Right lobe of liver (tissue), 6 donors: ENCODE measurements around the gene DUOXA2. TPM values are rescaled to one million over a fixed set of nuclear protein-coding genes. Genes with fewer than 3 reads are reported as not detected.

Experiments
- ATAC-seq, 4 donors: fragments of 200-7000 bp; cut with Tn5 transposase; one replicate each; pipeline ENCODE4 v1.9.1; 2020; ENCODE audit warnings: mild to moderate bottlenecking in 4 of 4, moderate library complexity in 4 of 4
- DNase-seq, 3 donors: peaks; one replicate each; pipeline ENCODE4 v3.0.0-alpha.2; 2020
- H3K27ac ChIP-seq, 3 donors: fragments of 200-600 bp; one replicate each; pipeline ENCODE4 v1.8.0; 2022
- H3K27me3 ChIP-seq, 2 donors: fragments of 200-600 bp; one replicate each; pipeline ENCODE4 v1.8.0; 2022
- H3K36me3 ChIP-seq, 4 donors: fragments of 200-600 bp; sonication (generic) in 1 of 4; one replicate each; pipeline versions ENCODE4 v1.5.1 to v1.8.0; 2017 to 2022; ENCODE audit warnings: control low read depth in 1 of 4
- H3K4me1 ChIP-seq, 4 donors: fragments of 200-600 bp; sonication (generic) in 1 of 4; one replicate each; pipeline versions ENCODE4 v1.5.1 to v1.8.0; 2017 to 2022; ENCODE audit warnings: control low read depth in 1 of 4
- H3K4me3 ChIP-seq, 3 donors: fragments of 200-600 bp; one replicate each; pipeline ENCODE4 v1.8.0; 2022
- H3K9me3 ChIP-seq, 4 donors: fragments of 200-600 bp; sonication (generic) in 1 of 4; one replicate each; pipeline versions ENCODE4 v1.5.1 to v1.8.0; 2017 to 2022; ENCODE audit warnings: control low read depth in 1 of 4
- POLR2A ChIP-seq: fragments of 450-650 bp; IDR thresholded peaks from one replicate; pipeline ENCODE4 v1.6.1; 2017; ENCODE audit warnings: antibody characterized with exemption, mild to moderate bottlenecking
- WGBS: methylation state at CpG from one replicate; pipeline ENCODE4 v1.1.6; 2018; ENCODE audit warnings: low coverage, low lambda C conversion rate; ENCODE audit not compliant: insufficient coverage; ENCODE audit errors: missing lambda C conversion rate; 5-methylcytosine and 5-hydroxymethylcytosine counted together
- intact Hi-C, 2 donors: fragments of 100-400 bp; cut with DNase I; formaldehyde crosslinking; loops; one replicate each; pipeline versions ENCODE4 v1.11.2 to v1.14.1; 2022
- total RNA-seq, 6 experiments: library from RNA; depleted of rRNA in 2 of 6; stranded (reverse); fragments of >200 nt in 2 of 6; fragmentation: NEBNext Ultra II Directional in 3 of 6; extraction: Animal tissue kit (Norgen Biotek cat#: 25700) in 3 of 6; gene quantifications; one replicate each; pipeline versions ENCODE4 v1.1.0 to v1.2.4, GENCODE V29; 2016 to 2023
- TF ChIP-seq, protein P1 (sequence below), 4 donors: fragments of 200-600 bp in 3 of 4; fragments of 450-650 bp in 1 of 4; IDR thresholded peaks; one replicate each; pipeline versions ENCODE4 v1.5.1 to v1.8.0; 2016 to 2022; ENCODE audit warnings: antibody characterized with exemption in 4 of 4, mild to moderate bottlenecking in 2 of 4
- donor health status: DM: no; HTN: yes; CAD: no.
- donor health status: DM: no; HTN: no; CAD: no.
- donor health status: DM: no; HTN: no; CAD: no.
- donor health status: DM: no; HTN: yes; CAD: no.
- donor health status: DM: no; HTN: yes; CAD: no.

DUOXA2 gene
- total RNA-seq, 6 experiments from 2014 or later: 1.4 TPM; not detected in 5

DNA sequence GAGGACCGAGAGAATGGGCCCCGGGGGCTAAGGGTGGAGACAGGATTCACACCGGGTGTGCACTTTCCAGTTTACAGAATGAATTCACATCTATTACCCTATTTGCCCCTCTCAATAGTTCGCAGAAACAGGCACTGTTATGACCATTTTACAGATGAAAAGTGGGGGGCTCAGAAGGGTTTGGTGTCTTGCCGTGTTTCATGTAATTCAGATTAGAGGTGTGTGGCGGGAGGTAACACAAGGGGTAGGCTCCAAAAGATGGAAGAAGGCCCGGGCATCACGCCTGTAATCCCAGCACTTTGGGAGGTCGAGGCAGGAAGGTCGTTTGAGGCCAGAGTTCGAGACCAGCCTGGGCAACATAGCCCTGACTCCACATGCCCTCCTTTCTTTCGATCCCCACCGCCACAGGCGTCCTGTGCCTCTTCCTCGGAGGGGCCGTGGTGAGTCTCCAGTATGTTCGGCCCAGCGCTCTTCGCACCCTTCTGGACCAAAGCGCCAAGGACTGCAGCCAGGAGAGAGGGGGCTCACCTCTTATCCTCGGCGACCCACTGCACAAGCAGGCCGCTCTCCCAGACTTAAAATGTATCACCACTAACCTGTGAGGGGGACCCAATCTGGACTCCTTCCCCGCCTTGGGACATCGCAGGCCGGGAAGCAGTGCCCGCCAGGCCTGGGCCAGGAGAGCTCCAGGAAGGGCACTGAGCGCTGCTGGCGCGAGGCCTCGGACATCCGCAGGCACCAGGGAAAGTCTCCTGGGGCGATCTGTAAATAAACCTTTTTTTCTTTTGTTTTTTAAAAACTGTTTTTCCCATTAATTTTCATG is 3.4 kb downstream of the DUOXA2 start:
- ATAC-seq (peak; percentile 19 to 41 (median 34)), DNase-seq (peak in 1 of 3 donors; percentile 42)
- Histone ChIP-seq H3K27me3 (peaks cover 4 to 8% of the 10 kb centered on the region in 2 donors), H3K9me3 (no peaks in the 10 kb centered on the region), H3K27ac (no peak overlapping the region), H3K36me3 (no peaks in the 10 kb centered on the region), H3K4me3 (peak overlapping the region in 2 of 3 donors; percentile 16 to 24), H3K4me1 (peaks cover 0 to 13% (median 2%) of the 10 kb centered on the region in 4 donors)
- 16% methylated on average over 16 of the region's 33 CpGs for WGBS
- TF ChIP-seq, protein P1, sequence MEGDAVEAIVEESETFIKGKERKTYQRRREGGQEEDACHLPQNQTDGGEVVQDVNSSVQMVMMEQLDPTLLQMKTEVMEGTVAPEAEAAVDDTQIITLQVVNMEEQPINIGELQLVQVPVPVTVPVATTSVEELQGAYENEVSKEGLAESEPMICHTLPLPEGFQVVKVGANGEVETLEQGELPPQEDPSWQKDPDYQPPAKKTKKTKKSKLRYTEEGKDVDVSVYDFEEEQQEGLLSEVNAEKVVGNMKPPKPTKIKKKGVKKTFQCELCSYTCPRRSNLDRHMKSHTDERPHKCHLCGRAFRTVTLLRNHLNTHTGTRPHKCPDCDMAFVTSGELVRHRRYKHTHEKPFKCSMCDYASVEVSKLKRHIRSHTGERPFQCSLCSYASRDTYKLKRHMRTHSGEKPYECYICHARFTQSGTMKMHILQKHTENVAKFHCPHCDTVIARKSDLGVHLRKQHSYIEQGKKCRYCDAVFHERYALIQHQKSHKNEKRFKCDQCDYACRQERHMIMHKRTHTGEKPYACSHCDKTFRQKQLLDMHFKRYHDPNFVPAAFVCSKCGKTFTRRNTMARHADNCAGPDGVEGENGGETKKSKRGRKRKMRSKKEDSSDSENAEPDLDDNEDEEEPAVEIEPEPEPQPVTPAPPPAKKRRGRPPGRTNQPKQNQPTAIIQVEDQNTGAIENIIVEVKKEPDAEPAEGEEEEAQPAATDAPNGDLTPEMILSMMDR (IDR thresholded peaks at IDR 0.05): no peak
- TF ChIP-seq POLR2A: no peak
- intact Hi-C loops: loop anchor here (5.0 to 10.0 kb wide), 2 partner anchors 150 to 153 kb away; no protein-coding TSS in a partner anchor

DNA sequence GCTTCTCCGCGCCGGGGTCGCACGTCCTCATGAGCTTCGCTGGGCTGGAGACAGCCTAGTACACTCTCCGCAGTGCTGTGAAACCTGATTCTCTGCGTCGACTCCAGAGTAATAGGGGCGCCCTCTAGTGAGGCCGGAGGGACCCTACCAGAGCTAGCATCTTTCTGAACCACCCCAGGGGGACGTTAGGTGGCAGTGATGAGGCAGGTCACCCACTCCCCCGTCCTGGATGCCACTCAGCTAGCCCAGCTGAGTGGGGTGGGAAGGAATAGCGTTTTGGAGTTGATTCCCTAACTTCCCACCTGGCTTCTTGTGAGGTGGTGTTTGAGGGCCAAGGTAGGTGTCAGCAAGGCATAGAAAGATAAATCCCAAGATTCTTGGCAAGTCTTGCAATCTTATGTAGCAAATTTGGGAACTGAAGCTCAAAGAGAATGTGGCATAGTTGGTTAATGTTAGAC is 4.0 kb downstream of the DUOXA2 start:
- no peak overlapping the region for H3K27ac ChIP-seq
- no peaks in the 10 kb centered on the region for H3K36me3 ChIP-seq
- no peak for TF ChIP-seq POLR2A
- TF ChIP-seq, protein P1 (IDR thresholded peaks at IDR 0.05): peak; percentile 94 to 100 (median 99)
- peak overlapping the region in 2 of 3 donors; percentile 16 to 24 for H3K4me3 ChIP-seq
- WGBS: under 1% methylated on average over 13 of the region's 14 CpGs
- ATAC-seq (peak; percentile 95 to 99 (median 96)), DNase-seq (peak; percentile 85 to 90 (median 89))
- no peaks in the 10 kb centered on the region for H3K9me3 ChIP-seq
- H3K27me3 ChIP-seq: peaks cover 4 to 6% of the 10 kb centered on the region in 2 donors
- intact Hi-C loops: loop anchor here (5.0 to 10.0 kb wide), 2 partner anchors 151 to 153 kb away; no protein-coding TSS in a partner anchor
- peaks cover 0 to 13% (median 2%) of the 10 kb centered on the region in 4 donors for H3K4me1 ChIP-seq

DNA sequence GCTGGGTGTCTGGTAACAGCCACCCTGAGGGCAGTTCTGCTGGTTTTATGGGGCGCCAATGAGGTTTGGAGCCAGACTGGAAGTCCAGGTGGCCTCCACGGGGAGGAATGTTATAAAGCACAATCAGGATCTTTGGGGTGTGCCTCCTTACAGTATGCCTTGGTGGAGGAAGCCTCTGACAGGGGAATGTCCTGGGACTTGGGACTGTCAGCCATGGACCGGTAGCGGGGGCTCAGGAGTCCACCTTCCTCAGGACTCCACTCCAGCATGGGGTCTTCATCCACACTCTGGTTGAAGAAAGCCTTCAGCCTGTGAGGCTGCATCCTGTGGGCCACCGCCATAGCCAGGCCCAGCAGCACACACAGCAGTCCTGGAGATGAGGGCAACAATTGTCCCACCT is 4.9 kb downstream of the DUOXA2 start:
- peaks cover 4 to 6% of the 10 kb centered on the region in 2 donors for H3K27me3 ChIP-seq
- intact Hi-C loops: loop anchor here (5.0 to 10.0 kb wide), 2 partner anchors 152 to 154 kb away; no protein-coding TSS in a partner anchor
- no peak overlapping the region for H3K4me3 ChIP-seq
- no peak for TF ChIP-seq POLR2A
- TF ChIP-seq, protein P1 (IDR thresholded peaks at IDR 0.05): no peak
- peaks cover 0 to 13% (median 2%) of the 10 kb centered on the region in 4 donors for H3K4me1 ChIP-seq
- no peaks in the 10 kb centered on the region for H3K9me3 ChIP-seq
- ATAC-seq (no peak), DNase-seq (no peak)
- no CpG with 5 or more reads among the region's 5 CpGs for WGBS
- no peaks in the 10 kb centered on the region for H3K36me3 ChIP-seq
- no peak overlapping the region for H3K27ac ChIP-seq

DNA sequence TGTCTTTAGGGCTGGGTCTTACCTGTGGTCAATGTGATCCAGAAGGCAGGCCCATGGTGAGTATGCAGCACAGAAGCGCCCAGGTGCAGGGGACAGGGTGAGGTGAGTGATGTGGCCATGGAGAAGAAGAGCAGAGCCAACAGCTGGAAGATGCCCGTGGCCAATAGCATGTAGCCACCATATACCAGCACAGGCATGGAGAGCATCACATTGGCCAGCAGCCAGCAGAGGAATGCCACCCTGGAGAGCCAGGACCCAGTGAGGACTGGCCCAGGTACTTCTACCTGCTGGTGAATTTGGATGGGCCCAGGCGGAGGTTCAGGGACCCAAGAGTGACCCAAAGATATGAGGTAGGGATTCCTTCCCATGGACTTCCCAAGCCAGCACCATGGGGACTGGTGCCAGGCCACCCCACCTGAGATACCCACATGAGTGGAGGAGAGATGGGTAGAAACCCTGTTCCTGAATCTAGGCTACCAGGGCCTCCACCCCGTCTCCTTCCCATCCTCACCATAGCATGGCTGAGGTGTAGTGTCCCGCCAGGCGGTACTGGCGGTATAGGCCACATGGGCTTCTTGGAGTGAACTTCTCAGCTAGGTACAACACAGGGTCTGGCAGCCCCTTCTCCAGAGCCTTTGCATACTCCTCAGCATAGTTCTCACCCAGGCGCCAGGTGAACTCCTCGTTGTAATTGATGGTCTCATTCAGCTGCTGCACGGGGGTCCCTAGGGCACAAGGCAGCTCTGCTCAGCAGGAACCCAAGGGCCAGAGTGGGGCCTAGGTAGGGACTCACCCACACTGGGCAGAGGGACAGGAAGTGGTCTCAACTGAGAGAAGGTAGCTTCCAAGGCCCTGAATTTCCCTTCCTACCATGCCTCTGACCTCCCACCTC is 6.2 kb downstream of the DUOXA2 start:
- intact Hi-C loops: no loop called here
- TF ChIP-seq, protein P1 (IDR thresholded peaks at IDR 0.05): no peak
- no peak for TF ChIP-seq POLR2A
- Histone ChIP-seq H3K27ac (no peak overlapping the region), H3K9me3 (no peaks in the 10 kb centered on the region), H3K27me3 (peaks cover 4 to 6% of the 10 kb centered on the region in 2 donors), H3K4me3 (no peak overlapping the region), H3K36me3 (no peaks in the 10 kb centered on the region), H3K4me1 (peaks cover 0 to 5% (median 2%) of the 10 kb centered on the region in 4 donors)
- DNase-seq (no peak), ATAC-seq (no peak)
- 100% methylated on average over 3 of the region's 10 CpGs for WGBS
